Retinal pigment epithelial cell (primary cell): ENCODE measurements around the gene NSG2.

ENCODE experiments used
- DNase-seq: peaks from one replicate; pipeline ENCODE4 v3.0.0-alpha.2; 2010; ENCODE audit warnings: low read depth
- H3K4me3 ChIP-seq: 2 replicates; pipeline ENCODE4 v1.5.1; 2011; ENCODE audit warnings: mild to moderate bottlenecking, low read length, control low read depth, moderate library complexity
- CTCF ChIP-seq: conservative IDR thresholded peaks from 2 replicates; pipeline ENCODE4 v1.5.1; 2011; ENCODE audit warnings: low read depth, low read length, control low read depth, inconsistent platforms

Gene NSG2

GRCh38 chr5:174058433-174059122, 13.1 kb downstream of the NSG2 start:
- H3K4me3 ChIP-seq: no peak overlapping the region
- no peak for DNase-seq
- no peak for TF ChIP-seq CTCF

- no peak for TF ChIP-seq CTCF
- H3K4me3 ChIP-seq: no peak overlapping the region
- DNase-seq: no peak
These were observed 13.7 kb downstream of the NSG2 start for GRCh38 chr5:174059247-174059646.

GRCh38 chr5:174063082-174063756, 17.7 kb downstream of the NSG2 start:
- no peak for TF ChIP-seq CTCF
- no peak overlapping the region for H3K4me3 ChIP-seq

GRCh38 chr5:174064171-174064570, 18.7 kb downstream of the NSG2 start:
- H3K4me3 ChIP-seq: no peak overlapping the region
- no peak for DNase-seq
- TF ChIP-seq CTCF: no peak

More at GRCh38 chr5:174063082-174063756, 17.7 kb downstream of the NSG2 start:
- no peak for DNase-seq

GRCh38 chr5:174065528-174066197, 20.2 kb downstream of the NSG2 start:
- DNase-seq: no peak
- TF ChIP-seq CTCF: no peak

GRCh38 chr5:174067499-174067898, 22.0 kb downstream of the NSG2 start:
- no peak for DNase-seq
- no peak for TF ChIP-seq CTCF
- H3K4me3 ChIP-seq: no peak overlapping the region

More at GRCh38 chr5:174065528-174066197, 20.2 kb downstream of the NSG2 start:
- H3K4me3 ChIP-seq: no peak overlapping the region
